NCI-H128 (cell line): ENCODE data around the gene ATF7.
"Not testable (repeated sequence)": the region's sequence is repeated elsewhere in the genome, so short reads cannot be mapped to it uniquely, and the experiment has no call there.

Source experiments
- DNase-seq: peaks from one replicate; lab custom pipeline; 2025; ENCODE audit not compliant: unreplicated experiment; lab: John Stamatoyannopoulos, UW

ATF7 gene

DNA sequence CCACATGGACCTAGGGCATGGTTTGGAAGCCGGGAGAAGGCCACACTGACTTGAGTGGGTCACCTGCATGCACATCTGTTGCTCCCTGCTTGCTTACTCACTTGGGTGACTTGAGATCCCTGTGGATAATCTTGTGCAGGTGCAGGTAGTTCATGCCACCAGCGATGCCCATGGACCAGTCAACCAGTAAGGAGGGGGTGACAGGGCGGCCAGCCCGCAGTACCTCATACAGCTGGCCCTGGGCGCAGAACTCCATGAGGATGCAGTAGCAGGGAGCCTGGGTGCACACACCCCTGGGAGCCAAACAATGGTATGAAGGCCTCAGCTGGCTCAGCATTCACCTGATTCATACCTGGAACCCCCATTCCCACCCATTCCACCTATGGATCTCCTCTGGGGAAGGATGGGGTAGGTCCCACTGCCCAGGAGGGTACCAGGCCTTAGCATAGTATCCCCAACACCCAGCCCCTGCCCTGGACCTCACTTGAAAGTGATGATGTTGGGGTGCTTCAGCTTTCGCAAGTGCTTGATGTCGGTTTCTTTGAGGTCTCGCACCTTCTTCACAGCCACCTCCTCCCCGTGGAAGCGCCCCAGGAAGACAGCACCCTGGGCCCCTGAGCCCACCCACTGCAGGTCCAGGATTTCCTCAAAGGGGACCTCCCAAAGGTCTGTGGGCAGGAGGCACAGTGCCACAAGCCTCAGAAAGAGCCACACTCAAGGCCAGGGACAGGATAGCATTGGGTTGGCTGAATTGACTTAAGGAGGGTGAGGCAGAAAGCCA is 140.0 kb downstream of the ATF7 start:
- DNase-seq, result no peak

DNA sequence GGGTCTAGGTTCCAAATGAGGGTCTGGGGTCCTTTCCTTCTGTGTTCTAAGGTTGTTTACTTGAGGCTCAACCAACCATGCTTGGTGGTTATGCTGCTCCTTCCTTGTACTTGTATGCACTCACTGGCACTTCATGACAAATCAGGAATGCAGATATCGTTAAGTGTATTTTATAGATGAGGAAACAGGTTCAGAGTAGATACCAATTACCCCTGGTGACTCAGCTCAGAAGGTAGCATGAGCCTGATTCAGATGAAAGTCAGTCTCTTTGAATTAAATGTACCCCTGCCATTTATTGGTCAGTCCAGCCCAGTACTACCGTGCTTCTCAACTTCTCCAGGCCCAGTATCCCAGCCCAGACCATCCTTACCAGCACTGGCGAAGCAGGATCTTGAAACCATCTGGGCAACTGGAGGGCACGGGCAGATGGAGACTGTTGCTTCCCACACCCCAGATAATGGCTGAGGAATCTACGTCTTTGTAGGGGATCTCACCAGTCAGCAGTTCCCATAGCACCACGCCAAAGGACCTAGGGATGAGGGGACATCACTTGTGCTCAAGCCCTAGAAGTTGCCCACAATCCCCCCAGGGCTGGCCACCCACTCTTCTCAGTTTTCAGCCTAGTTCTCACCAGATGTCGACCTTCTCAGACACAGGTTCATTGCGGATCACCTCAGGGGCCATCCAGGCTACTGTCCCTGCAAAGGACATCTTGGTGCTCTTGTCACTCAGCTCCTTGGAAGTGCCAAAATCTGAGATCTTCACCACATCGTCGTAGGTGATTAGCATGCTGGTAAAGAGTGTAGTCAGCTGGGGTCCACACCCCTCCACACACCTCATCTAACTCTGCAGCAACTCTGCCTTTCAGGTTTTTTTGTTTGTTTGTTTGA is 141.3 kb downstream of the ATF7 start:
- no peak for DNase-seq

DNA sequence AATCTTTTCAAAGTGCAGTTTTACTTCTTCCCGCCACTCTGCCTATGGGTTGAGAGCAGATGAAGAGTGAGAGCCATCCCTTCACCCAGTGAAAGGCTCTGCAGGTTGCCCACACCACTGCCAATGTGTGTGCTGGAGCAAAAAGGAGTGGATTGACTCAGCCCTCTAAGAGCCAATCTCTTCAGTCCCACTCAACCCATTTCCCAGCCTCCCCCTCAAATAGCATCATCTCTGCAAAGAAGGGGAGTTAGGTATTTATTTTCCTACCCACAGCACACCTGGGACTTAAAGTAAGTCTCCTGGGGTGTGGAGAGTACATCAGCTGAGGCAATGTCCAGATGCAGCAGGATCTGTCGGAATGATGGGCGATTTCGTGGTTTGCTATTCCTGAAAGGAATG is 142.2 kb downstream of the ATF7 start:
- no peak for DNase-seq

DNA sequence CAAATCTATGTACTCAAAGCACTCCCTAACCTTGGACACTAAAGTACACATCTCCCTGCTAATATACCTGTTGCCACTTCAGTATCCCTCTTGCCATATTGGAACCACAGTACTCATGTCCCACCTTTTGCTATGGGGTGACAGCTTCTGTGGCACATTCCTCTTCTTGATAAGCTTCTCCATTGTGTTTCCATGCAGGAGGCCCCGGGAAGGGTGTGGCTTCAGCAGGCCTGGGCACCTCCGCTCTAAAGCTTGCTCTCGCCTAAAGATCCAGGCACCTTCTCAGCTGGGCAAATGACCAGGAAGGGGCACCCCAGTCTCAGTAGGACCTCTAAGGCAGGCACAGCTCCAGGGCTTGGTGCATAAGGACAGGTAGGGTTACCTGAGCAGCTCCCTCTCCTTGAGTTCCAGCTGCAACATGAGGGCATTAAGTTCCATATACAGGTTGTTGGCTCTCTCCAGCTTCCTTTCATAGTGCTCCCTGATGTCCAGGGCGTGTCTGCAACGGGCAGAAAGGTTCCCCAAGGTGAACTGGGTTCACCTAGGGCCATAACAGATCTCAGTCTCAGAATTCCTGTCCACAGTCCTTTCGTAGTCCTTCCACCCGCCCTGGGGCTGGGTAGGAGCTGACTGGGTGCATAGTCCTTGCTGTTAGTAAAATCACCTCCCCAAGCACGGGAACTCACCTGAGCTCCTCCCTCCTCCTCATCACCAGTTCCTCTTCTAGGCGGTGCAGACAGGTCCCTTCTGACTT is 142.8 kb downstream of the ATF7 start:
- no peak for DNase-seq

DNA sequence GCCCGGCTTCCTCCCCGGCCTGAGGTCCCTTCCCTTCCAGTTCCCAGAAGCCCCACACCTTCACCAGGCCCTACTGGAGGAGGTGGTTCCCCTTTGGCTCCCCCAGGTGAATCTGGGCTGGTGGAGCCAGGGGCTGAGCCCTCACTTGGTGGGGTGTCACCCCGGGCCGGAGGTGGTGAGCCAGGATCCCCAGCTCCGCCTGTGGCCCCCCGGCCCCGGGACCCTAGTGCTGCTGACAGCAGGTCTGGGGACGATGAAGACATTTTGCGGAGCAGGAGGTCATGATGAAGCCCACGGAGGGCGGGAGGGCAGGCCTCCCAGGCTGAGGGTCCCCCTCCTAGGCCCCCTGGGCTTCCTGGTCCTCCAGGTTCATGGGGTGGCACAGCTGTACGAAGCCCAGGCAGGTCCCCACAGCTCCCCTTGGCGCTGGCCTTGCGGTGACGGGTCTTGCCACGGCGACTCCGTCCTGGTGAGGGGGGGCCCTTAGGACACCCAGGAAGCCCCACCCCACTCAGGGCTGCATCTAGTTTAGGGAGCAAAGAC is 143.5 kb downstream of the ATF7 start:
- DNase-seq, result no peak

DNA sequence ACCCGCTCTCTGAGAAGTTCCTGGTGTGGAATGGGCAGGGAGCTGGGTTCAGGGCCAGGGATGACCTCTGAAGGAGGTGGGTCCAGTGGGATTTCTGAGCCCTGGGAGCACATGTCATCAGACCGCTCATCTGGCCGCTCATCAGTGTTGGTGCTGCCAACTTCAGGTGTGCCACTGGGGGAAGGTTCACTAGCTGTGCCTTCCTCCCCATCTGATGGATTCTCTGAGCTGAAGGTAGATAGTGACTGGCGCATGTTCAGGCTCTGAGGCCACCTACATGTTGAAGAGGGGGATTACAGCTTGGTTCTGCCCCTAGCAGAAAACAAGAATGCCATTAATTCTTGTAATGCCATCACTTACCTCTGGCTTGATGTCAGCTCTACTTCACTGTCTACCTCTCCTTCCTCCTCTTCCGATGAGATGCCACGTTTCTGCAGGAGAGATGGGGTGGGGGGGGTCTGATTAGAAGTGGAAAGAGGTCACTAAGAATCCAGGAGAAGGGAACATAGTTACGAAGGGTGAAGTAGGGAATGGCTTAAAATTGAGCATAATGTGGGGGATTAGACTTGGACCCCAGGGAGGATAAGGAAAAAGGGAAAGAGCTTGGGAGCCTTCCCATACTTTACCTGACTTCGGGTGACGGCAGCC is 144.1 kb downstream of the ATF7 start:
- DNase-seq, result no peak

DNA sequence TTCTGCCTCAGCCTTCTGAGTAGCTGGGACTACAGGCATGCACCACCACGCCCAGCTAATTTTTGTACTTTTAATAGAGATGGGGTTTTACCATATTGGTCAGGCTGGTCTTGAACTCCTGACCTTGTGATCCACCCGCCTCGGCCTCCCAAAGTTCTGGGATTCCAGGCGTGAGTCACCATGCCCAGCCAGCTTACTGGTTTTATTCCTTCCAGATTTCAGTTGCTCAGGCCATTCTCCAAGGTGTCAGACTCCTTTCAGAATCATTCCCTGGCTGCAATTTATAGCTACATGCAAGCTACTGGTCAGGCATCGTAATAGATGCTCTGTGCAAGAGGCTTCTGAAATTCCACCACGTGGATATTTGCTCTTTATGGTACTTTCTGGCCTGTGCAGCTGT is 144.7 kb downstream of the ATF7 start:
- not testable (repeated sequence) for DNase-seq

DNA sequence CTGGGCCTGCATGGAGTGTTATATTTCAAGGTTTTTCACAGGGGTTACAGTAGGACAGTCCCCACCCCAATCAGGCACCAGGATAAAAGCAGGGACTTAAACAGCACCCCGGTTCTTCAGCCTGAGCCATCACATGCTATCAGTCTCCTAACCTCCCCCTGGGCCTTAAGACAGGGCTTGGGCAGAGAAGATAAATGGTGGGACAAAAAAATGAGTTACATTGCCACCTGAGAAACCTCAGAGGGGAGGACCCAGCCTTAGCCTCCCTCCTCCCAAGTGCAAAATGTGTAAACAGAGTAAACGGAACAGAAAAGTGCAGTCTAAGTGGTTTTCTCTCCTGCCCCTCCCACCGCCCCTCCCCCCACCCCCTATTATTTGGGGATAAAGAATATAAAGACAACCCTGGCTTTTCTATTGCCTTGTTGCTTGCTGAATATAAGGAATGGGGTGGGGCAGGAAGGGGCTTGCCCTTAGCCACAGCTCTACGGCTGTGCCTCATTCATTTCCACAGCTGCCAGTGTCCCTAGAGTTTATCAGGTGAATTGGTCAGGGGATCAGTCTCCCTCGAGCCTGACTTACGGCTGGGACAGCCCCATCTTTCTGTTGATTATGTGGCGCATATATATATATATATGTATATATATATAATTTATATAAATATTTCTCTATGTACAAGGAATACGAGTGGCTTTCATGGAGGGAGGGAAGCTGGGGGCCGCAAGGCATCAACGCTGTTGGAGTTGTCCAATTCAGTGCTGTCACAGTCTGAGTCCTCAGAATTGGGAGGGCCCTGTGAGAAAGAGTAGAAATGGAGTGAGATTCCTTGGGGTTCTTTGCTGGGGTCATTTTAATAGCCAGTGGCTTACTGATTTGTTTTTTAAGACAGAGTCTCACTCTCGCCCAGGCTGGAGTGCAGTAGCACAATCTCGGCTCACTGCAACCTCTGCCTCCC is 145.4 kb downstream of the ATF7 start:
- no peak for DNase-seq

DNA sequence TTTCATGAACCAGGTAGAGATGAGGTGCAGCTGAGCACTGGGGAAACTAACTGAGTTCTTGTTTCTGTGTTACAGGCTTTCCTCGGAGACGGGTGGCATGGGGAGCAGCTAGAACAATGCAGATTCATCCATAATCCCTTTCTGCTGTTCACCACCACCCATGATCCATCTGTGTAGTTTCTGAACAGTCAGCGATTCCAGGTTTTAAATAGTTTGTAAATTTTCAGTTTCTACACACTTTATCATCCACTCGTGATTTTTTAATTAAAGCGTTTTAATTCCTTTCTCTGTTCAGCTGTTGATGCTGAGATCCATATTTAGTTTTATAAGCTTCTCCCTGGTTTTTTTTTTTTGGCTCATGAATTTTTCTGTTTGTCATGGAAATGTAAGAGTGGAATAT is 146.9 kb downstream of the ATF7 start:
- DNase-seq, result no peak

DNA sequence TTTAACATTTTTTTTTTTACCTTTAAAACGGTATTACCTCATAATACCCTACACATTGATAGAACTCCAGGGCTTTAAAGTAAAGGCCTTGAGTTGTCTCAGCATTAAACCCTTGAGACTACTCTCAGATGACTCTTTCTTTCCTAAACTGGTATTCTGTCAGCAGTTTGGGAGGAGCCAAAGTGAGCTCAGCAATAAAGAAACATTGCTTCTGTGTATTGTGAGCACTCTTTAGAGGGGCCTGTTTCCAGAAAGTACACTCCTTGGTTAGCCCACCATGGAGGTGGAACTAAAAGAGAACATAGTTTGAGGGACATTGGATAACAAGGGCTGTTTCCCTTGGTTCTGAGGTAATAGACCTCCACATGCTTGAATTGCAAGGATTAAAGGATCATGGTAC is 147.3 kb downstream of the ATF7 start:
- DNase-seq, result no peak

DNA sequence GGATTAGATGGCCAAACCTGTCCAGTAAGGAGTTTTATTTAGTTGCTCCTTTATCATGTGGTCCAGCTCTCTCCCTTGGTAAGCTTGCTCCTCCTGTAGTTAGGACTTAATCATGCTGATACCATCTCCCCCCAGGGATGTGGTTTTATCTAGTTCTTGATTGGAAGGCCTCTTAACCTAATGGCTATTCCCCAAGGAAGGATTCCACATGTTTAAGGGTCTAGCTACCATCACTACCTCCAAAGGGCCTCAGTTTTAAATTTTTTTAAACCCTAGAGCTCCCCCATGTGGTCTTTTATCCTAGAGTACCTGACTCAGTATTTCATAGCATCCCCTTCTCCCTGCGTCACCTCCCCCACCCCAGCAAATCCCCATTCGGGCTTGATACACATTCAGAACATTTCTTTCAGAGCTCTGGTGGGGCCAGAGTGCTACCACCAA is 149.4 kb downstream of the ATF7 start:
- DNase-seq, result no peak

DNA sequence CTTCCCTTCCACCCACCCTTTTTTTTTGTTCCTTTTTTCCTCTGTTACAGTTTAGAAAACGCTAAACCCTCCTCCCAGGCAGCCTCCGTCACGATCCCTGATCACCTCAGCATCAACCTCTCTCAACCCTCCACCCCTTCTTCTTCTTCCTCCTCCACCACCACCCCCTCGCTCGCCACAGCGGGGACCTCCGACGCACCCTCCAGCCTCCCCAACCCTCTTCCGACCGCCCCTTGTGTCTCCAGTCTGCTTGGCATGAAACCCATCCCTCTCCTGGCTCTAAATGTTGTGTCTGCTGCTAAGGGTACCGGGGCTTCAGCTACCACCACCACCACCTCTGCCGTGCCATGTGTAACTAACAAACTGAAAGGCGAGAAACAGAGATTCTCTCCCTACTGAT is 151.4 kb downstream of the ATF7 start:
- no peak for DNase-seq

DNA sequence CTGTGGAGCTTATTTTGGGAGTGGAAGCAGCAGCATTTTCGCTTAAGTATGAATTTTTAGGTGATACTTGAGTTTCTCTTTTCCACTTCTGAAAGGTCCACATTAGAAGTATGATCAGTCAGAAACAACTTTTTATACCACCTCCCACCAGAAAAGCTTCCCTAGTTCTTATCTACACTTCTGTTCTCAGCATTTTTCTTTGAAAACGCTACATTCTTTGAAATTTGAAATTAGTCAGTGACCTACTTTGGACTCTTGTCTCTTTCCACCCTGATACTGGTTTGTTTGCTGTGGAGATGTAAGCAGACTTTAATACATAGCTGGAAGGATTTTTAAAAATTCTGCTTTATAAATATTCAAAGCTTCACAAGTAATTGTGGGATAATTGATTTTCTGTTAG is 152.1 kb downstream of the ATF7 start:
- no peak for DNase-seq

DNA sequence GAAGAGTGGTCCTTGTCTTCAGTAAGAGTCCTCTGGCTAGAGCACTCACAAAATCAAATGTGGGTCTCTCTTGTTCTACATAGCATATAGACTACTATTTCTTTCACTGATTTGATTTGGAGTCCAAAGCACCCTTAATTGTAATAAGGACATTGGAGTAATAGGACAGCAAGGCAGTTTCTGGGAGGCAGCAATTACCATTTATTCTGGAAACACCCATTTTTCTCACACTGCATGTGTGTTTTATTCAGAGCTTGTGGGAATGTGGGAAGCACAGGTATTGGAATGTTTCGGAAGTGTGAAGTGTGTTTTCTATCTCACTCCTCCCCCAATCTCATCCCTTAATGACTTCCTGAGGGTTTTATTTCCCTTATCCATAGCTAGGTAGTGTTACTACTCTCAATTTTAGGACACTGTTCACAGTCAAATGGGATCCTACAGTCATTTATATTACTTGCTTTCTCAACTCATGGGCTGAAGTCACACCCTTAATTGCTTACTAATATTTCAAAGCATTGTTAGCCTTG is 154.1 kb downstream of the ATF7 start:
- no peak for DNase-seq

DNA sequence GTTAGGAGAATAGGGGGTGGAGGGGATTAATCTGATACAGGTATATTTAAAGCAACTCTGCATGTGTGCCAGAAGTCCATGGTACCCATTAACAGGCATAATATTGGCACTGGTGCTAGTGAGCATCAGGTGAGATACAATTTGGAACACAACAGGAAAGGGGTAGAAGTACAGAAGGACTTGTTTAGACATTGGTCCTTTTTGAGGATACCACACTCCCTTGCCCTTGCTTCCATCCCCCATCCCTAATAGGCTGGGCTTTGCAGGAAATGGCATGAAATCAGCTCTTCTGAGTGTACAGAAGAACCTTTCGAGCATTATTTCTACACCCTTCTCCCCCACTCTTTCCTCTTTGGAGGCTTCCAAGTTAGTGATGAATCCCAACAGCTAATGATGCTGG is 157.9 kb downstream of the ATF7 start:
- no peak for DNase-seq

DNA sequence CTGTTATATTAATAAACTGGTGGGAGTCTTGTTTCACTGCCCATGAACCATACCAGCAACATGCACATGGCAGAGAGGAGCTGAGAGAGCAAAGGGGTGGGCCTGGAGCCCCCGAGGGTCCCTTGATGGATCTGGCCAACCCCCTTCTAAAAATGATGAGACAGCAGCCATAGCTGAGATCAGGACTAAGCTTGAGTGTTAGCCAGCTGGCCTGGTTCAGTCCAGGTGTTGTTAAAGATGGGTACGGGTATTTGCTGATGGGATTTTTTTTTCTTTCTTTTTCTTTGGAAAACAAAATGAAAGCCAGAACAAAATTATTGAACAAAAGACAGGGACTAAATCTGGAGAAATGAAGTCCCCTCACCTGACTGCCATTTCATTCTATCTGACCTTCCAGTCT is 158.3 kb downstream of the ATF7 start:
- DNase-seq, result no peak

DNA sequence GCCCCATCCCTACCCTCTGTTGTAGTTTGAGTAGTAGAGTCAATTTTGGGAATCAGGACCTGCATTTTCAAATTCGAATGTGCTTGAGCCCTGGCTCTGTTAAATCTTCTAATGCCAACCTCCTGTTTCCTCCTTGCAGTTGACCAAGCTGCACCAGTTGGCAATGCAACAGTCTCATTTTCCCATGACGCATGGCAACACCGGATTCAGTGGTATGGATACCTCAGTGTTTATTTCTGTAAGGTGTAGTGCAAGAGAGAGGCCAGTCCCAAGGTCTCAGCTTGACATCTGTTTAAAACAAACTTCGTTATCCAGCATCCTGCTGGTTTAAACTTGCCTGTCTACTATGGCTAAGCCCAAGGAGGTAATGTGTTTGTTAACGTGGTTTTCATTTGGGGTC is 159.1 kb downstream of the ATF7 start:
- no peak for DNase-seq

DNA sequence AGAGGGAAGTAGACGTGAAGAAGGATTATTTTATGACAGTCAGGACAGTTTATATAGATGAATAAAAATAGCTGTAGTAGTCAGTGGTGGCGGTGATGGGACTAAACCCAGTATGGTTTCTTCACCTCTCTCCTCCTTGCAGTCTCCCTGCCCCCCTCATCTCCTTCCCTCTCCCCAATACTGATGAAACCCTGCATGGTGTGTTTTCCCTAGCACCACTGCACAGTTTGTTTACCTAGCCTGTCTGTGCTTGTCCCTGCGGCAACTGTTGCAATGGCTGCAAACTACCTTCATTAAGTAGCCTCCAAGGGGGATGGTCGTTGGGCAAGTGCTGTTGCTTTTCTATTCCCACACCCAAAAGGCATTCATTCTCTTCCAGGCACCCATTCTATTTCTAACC is 159.5 kb downstream of the ATF7 start:
- no peak for DNase-seq

DNA sequence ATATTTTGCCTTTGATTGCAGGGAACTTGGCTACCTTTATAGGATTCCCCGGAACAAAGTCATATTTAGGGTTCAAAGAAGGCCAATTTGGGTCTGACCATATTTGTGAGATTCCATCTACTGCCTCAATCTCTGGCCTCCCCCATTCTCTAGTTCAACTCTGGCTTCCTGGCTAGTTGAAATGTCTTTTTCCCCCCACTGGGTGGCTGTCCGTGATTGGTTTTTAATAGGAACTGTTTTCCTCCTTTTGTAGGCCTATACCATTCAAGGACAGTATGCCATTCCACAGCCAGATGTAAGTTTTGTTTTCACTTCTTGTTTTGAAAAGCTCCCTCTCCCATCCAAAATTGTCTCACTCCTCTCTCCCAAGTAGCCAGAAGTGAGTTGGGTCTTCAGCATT is 160.5 kb downstream of the ATF7 start:
- DNase-seq, result no peak
